HCT116 (cell line): Measurements from ENCODE around the gene HOXB2.

Experiments used
- CEBPB ChIP-seq: IDR thresholded peaks from 2 replicates; pipeline ENCODE4 v1.6.1; 2012; ENCODE audit warnings: low read depth
- ELF1 ChIP-seq: IDR thresholded peaks from 2 replicates; pipeline ENCODE4 v1.6.1; 2012; ENCODE audit warnings: low read depth, borderline replicate concordance
- EZH2 ChIP-seq: fragments of 200-600 bp; sonication (generic); IDR thresholded peaks from 2 replicates; pipeline ENCODE4 v1.6.1; 2017; ENCODE audit warnings: antibody characterized with exemption, mixed run types
- JUND ChIP-seq: IDR thresholded peaks from 2 replicates; pipeline ENCODE4 v1.6.1; 2012
- POLR2A ChIP-seq: IDR thresholded peaks from 2 replicates; pipeline ENCODE4 v1.7.0; 2011; ENCODE audit warnings: borderline replicate concordance; ENCODE audit not compliant: insufficient read depth, insufficient read length; ENCODE audit errors: extremely low read depth
- POLR2AphosphoS5 ChIP-seq: IDR thresholded peaks from 2 replicates; pipeline ENCODE4 v1.6.1; 2011; ENCODE audit warnings: mild to moderate bottlenecking, low read depth, low read length, moderate library complexity
- SIN3A ChIP-seq: IDR thresholded peaks from 2 replicates; pipeline ENCODE4 v1.6.1; 2012; ENCODE audit warnings: low read depth
- ZNF274 ChIP-seq: fragments of 200-500 bp; sonication (Bioruptor generic); IDR thresholded peaks from 2 replicates; pipeline ENCODE4 v1.6.1; 2014; ENCODE audit warnings: mild to moderate bottlenecking, low read depth, low read length, inconsistent platforms
- TF ChIP-seq, protein P1 (sequence below), 3 experiments: fragments of 200-600 bp in 1 of 3; sonication (generic) in 1 of 3; IDR thresholded peaks in 2 of 3; conservative IDR thresholded peaks in 1 of 3; 2 replicates each; pipeline ENCODE4 v1.5.1; 2012 to 2017; ENCODE audit warnings: low read depth in 2 of 3, low read length in 2 of 3, antibody characterized with exemption in 1 of 3, borderline replicate concordance in 1 of 3, control low read depth in 1 of 3, mild to moderate bottlenecking in 1 of 3, mixed read lengths in 1 of 3, mixed run types in 1 of 3, moderate library complexity in 1 of 3; ENCODE audit not compliant: insufficient read depth in 1 of 3
- TF ChIP-seq, protein P2 (sequence below): IDR thresholded peaks from 2 replicates; pipeline ENCODE4 v1.6.1; 2012; ENCODE audit warnings: low read depth
- TF ChIP-seq, protein P3 (sequence below): IDR thresholded peaks from 2 replicates; pipeline ENCODE4 v1.6.1; 2012

DNA sequence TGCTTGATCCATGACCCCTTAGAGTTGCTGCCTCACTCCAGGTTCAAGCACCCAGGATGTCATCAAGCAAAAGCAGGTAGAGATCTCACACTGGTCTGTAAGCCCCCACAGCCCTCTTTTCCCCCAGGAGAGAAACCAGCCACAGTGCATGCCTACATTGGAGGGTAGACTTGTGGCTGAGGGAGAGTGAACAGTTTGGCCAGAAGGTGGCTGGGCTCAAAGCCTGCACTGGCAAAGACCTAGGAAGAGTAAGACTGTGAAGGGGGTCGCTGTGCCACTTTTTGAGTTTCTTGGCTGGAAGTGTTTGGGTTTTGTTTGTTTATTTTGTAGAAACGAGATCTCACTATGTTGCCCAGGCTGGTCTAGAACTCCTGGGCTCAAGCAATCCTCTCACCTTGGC is 42.6 kb downstream of the HOXB2 start:
- TF ChIP-seq, protein P1, sequence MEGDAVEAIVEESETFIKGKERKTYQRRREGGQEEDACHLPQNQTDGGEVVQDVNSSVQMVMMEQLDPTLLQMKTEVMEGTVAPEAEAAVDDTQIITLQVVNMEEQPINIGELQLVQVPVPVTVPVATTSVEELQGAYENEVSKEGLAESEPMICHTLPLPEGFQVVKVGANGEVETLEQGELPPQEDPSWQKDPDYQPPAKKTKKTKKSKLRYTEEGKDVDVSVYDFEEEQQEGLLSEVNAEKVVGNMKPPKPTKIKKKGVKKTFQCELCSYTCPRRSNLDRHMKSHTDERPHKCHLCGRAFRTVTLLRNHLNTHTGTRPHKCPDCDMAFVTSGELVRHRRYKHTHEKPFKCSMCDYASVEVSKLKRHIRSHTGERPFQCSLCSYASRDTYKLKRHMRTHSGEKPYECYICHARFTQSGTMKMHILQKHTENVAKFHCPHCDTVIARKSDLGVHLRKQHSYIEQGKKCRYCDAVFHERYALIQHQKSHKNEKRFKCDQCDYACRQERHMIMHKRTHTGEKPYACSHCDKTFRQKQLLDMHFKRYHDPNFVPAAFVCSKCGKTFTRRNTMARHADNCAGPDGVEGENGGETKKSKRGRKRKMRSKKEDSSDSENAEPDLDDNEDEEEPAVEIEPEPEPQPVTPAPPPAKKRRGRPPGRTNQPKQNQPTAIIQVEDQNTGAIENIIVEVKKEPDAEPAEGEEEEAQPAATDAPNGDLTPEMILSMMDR (IDR thresholded peaks at IDR 0.05 in 2 of 3, conservative IDR thresholded peaks at IDR 0.05 in 1 of 3; ENCODE audit: borderline replicate concordance in 1 of 3, insufficient read depth in 1 of 3, low read depth in 2 of 3, low read length in 2 of 3), result no peak
- TF ChIP-seq POLR2A, result no peak
- no peak for TF ChIP-seq EZH2
- TF ChIP-seq SIN3A, result no peak
- no peak for TF ChIP-seq CEBPB
- no peak for TF ChIP-seq POLR2AphosphoS5
- TF ChIP-seq JUND, result no peak
- TF ChIP-seq, protein P2, sequence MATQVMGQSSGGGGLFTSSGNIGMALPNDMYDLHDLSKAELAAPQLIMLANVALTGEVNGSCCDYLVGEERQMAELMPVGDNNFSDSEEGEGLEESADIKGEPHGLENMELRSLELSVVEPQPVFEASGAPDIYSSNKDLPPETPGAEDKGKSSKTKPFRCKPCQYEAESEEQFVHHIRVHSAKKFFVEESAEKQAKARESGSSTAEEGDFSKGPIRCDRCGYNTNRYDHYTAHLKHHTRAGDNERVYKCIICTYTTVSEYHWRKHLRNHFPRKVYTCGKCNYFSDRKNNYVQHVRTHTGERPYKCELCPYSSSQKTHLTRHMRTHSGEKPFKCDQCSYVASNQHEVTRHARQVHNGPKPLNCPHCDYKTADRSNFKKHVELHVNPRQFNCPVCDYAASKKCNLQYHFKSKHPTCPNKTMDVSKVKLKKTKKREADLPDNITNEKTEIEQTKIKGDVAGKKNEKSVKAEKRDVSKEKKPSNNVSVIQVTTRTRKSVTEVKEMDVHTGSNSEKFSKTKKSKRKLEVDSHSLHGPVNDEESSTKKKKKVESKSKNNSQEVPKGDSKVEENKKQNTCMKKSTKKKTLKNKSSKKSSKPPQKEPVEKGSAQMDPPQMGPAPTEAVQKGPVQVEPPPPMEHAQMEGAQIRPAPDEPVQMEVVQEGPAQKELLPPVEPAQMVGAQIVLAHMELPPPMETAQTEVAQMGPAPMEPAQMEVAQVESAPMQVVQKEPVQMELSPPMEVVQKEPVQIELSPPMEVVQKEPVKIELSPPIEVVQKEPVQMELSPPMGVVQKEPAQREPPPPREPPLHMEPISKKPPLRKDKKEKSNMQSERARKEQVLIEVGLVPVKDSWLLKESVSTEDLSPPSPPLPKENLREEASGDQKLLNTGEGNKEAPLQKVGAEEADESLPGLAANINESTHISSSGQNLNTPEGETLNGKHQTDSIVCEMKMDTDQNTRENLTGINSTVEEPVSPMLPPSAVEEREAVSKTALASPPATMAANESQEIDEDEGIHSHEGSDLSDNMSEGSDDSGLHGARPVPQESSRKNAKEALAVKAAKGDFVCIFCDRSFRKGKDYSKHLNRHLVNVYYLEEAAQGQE, result no peak
- no peak for TF ChIP-seq ZNF274
- TF ChIP-seq, protein P3, sequence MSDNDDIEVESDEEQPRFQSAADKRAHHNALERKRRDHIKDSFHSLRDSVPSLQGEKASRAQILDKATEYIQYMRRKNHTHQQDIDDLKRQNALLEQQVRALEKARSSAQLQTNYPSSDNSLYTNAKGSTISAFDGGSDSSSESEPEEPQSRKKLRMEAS, result no peak
- TF ChIP-seq ELF1, result no peak
